NCI-H345 (cell line): ENCODE measurements around the gene ERC2.
"Not testable (repeated sequence)": the region's sequence is repeated elsewhere in the genome, so short reads cannot be mapped to it uniquely, and the experiment has no call there.

Source experiments
- DNase-seq: peaks from one replicate; lab custom pipeline; 2025; lab: John Stamatoyannopoulos, UW

ERC2 gene

DNA sequence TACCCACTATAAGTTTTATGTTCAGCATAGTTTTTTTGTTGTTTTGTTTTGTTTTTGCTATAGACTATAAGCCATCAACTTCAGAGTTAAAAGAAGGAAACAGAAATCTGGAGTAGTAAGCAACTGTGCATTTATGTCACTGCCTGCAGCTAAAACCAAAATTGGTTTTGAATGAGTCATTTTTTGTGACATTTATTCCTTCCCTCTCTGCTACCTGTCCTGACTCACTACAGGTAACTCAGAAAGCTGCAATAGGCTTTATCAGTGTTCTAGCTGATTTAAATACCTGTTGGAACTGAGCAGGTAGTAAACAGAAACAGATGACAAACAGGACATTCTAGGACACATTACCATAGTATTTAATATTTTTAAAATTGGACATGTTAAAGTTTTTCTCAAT, 587.9 kb downstream of the ERC2 start:
- DNase-seq, result no peak

DNA sequence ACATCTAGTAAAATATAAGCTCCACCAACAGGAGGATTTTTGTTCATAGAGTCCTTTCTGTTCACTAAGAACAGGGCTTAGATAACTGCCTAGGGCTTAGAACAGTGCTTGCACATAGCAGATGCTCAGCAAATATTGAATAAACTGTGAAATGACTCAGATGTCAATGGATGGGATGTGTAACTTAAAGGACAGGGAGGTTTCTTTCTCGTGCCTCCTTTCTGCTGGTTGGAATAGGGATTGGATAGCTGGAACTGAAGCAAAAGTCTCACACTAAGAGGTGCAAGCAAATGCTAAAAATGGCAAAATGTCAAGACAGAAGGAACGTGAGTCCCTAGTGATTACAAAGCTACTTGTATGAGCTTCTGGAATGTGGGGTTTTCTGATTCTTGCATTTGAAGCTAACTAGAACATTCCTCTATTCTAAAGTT, 588.4 kb downstream of the ERC2 start:
- no peak for DNase-seq

DNA sequence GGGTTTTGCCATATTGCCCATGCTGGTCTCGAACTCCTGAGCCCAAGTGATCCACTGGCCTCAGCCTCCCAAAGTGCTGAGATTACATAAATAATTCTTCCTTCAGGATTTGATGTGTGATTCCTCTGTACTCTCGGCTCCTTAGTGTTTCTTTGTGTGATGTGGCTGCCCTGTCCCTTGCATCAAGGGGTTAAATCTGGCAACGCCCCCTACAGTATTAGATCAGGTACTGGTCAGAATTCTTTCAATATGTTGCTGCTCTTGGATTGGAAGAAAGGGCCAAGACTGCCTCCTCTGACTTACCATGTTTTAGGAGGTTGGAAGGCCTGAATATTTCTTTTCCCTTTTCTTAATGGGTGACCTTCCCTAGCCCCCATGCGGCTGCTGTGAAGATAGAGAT, 590.6 kb downstream of the ERC2 start:
- no peak for DNase-seq

DNA sequence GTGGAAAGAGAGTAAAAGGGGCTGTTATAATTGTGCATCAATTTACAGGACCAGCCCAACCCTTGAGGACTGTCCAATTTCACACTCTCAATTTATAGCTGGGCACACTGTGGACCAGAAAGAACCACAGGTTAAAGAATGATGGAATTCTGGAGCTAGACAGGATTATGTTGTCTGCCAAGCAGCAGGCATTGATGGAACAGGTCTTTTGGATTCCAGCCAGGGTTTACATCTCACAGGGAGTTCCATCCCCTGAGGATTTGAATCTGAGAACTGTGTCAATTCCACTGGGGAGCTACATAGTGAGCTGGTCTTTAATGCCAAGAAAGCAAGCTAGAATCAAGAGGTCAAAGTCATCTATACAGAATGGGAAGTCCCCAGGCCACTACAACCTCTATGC, 591.7 kb downstream of the ERC2 start:
- peak; percentile 28 for DNase-seq

DNA sequence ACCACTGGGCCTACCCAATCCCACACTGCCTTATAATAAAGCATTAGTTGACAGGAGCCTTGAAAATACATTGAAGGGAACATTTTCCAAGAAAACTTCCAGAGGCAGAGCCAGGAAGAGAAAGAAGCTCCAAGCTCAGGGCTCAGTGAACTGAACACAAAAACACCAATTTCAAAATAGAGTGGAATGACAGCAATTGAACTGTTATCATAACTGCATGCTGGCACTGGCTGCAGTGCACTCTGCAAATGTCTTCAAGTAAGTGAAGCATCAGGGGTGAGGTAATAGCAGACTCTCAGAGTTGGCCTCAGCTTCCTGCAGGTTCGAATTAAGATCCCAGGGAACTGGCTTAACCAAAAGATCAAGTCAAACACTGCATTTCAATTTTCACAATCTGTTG, 593.2 kb downstream of the ERC2 start:
- no peak for DNase-seq

DNA sequence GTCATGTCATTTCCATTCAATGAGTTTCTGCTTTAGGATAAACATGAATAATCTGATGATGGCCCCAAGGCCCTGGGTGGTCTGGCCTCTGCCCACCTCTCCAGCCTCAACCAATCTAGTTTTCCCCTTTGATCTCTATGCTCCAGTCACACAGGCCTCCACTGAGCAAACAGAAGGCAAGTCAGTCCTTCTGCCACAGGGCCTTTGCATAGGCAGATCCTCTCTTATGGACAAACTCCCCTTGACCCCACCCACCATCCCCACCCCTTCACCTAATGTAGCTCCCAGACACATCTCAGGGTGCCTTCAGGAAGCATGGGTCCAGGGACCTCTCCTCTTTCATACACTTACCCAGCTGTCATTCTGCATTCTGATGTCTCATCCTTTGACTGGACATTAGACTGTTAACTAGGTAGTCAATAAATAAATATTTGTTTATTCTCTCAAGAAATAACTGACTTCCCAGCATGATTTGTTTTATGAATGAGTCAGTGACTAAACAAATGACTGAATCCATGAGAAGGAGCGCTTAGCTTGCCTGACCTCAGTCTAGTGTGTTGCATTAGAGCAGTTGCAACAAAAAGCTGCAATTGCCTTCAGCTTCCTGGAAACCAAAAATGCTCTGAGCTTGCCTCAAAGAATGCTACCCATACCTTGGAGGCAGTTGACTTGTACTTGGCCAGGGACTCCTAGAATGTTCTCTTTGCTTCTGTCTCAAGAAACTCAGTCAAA, 594.6 kb downstream of the ERC2 start:
- no peak for DNase-seq

DNA sequence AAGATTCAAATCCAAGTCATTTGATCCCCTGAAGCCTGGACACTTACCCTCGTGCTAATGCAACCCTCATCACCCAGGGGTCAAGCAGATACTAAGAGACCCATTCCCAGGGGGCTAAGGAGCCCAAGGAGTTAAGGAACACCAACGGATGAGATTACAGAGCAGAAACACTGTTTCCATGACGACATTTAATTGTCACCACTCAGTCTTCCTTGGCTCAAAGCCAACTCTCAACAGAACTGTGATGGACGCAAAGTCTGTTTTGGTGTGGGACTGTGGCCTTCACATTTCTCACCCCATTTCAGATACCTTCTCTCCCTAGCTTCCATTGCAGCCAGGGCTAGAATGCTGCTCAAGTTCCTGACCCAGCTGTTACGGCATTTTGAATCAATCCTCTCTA, 597.7 kb downstream of the ERC2 start:
- DNase-seq, result no peak

DNA sequence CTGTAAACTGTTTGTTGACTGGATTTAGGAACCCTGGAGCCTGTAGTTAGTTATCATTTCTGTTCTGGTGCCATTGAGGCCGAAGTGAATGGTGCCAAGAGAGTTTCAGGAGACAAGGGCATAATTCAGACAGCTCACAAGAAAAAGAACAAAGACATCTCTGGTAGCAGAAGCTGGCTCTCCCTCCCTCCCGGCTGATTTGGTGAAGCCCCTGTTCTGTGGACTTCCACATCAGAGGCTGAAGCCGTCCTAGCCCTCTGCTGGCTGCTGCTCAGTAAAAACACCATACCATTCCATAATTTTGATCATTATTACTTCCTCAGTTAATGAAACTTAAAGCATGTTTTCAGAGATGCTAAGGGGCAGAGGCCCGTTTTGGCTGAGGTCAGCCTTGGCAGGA, 599.9 kb downstream of the ERC2 start:
- no peak for DNase-seq

DNA sequence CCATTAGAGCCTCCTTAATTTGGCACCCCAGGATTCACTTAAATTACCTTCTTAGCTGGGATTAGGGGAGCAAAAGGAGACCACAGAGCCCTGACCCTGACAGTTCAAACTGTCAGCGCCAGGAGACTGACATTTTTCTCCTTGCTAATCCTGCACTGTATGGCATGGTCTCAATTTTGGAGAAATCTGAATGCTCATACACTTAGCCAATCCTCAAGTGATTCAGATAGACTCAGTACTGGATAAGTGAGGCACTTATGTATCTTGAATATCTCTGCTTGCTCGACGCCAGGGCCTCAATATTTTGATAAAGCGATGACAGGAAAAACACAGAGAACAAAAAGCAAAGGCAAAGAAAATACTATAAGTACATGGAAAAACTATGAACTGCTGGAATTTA, 605.2 kb downstream of the ERC2 start:
- DNase-seq, result no peak

DNA sequence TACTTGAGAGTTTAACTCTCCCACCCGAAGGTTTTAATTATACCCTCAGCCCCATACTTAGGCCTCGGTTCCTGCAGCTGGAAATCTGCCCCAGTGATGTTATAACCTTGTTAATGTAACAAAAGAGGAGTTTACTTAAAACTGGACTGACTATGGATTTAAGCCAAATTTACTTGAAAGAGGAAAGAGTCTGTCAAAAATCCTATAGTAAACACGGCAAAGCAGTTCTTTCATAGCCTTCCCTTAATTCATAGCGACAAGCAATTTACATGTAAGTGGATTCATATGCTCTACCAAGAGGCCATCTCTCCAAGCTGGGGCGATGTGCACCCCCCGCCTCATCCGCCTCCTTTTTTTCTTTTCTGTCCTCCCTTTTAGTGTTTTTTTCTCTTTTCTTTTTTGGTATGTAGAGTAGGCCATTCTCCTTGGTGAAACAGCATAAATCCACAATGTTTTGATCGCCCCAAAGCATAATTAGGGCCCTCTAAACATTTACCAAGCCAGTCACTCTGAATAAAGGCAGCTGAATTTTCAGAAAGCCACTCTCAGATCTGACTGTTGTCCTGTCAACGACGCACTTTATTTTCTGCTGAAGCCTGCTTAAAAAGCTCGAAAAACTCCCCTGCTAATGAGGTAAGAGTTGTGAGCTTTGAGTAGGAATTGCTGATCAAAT, 608.1 kb downstream of the ERC2 start:
- peak; percentile 21 for DNase-seq

DNA sequence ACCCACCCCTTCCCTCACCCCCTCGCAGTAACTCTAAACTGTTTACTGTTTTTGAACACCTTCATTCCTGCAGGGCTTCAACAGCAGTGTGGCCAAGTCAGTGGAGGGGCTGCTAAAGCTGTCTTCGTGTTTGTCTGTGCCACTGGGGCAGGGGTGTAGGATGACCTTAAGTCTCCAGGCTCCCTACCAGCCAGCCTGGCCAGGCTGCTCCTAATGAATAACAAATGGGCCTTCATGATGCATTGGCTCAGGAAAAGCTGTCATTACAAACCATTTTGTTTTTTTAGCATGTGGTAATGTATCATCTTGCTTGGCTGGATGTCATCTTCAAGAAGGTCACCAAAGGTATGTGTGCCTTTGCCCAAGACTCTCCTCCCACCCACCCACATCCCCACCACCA, 609.0 kb downstream of the ERC2 start:
- DNase-seq, result no peak

DNA sequence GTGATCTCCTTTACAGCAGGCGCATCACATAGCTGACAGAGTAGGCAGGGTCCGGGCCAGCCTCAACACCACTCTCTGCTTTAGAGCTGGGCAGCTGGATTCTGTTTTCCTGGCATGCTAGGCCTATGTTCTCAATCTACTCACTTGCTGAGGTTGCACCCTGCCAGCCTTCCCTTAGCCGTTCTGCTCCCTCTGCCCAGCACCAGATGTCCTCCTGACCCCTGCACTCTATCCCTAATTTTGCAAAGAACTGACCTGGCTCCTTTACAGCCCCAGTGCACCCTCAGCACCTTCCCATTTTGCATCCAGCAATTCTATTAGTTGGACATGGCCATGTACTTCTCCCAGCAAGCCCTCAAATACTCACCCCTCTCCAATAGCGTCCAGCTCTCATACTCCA, 609.5 kb downstream of the ERC2 start:
- no peak for DNase-seq

DNA sequence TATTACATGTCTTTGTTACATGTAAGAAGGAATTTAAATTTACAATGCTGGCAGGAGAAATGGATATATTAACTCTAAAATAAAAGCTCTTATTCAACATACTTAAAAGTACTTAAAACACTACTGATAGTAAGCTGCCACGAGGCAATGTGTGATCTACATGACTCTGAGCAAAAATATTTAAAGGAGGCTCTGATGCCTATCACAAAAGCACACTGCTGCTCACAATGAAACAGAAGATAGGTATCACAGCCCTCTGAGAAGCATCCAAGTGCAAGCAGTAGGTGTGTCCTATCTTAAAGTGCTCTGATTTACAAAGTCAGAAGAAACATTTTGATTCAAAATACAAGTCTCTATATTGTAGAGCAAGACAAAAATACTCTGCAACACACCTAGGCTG, 610.0 kb downstream of the ERC2 start:
- DNase-seq, result no peak

DNA sequence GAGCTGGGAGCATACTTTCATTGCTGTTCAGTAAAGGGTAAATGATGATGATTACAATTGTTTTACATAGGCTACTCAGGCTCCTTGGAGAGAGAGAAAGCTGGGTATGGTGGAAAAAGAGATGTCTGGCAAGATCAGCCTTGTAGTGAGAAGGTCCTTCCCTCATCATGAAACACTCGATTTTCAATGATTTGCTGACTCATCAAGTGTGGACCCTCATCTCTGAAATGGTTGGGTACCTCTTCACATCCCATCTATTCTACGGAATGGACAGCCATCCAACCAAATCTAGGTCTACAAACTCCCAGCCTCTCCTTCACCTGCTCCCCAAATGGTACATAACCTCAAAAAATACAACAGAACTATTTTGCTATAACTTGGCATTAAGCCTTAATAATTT, 610.6 kb downstream of the ERC2 start:
- no peak for DNase-seq

DNA sequence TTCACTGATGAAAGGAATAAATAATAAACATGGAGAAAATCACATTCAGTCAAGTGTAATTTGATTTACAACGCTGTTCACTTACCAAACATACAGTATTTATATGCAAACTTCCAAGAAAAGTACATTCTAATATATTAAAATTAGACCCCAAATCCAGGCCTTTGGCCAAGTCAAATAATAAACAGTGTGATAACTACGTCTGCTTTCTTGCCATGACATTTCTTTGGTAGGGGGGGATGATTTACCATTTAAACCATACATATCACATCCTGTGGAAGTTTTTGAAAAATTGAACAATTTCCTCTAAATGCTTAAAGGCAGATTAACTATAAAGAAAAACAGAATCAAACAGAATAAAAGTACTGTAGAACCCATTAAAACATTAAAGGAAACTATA, 613.0 kb downstream of the ERC2 start:
- DNase-seq, result no peak

DNA sequence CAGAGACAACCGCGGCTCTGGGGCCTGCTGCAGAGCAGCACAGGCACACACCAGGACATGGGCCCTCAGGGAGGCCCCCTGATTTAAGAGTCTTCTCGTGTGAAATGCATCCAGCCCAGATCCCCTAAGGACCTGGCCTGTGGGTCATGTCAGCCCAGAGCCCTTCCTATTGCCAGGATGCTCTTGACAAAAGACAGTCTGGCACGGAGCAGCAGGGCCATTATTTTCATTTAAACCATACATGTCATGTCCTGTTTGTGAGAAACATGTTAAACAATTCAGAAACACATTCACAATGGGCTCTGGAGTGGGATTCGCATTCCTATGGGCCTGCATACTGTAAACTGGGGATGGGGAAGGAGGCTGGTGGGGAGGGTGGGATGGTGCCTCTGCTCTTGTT, 613.8 kb downstream of the ERC2 start:
- DNase-seq, result no peak

DNA sequence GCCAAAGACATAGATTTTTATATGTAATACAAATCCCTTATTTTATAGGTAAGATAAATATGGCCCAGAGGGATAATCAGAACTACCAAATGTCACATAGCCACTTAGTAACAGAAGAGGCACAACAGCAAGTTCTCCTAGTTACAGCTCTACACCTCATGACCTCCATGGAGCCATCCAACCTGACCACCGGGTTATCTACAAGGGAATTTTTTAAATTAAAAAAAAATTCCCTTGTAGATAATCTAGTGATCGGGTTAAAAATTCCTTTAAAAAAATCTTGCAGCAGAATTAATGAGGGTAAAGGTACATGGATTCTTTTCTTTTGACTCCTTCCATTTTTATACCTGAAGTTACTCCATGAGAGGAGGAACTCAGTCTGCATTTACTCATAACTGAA, 615.9 kb downstream of the ERC2 start:
- no peak for DNase-seq

DNA sequence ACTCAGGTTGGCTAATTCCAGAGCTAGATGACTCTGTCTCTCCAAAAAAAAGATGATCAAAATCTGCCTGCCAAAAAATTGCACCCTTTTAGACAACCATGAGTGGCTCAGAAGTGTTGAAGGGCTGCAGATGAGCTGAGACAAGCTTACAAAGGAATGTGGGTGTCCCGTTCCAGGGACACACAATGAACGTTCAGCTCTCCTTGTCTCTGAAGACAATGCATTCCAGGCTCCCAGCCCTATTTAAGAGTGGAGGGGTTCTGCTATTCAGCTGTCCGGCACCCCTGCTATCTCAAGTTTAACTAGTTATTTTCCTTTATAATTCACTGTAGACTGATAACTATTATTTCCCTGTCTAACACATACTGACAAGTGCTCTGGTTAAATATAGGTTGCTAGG, 626.1 kb downstream of the ERC2 start:
- no peak for DNase-seq

DNA sequence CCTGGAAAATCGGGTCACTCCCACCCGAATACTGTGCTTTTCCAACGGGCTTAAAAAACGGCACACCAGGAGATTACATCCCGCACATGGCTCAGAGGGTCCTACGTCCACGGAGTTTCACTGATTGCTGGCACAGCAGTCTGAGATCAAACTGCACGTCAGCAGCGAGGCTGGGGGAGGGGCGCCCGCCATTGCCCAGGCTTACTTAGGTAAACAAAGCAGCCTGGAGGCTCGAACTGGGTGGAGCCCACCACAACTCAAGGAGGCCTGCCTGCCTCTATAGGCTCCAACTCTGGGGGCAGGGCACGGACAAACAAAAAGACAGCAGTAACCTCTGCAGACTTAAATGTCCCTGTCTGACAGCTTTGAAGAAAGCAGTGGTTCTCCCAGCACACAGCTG, 636.4 kb downstream of the ERC2 start:
- not testable (repeated sequence) for DNase-seq

DNA sequence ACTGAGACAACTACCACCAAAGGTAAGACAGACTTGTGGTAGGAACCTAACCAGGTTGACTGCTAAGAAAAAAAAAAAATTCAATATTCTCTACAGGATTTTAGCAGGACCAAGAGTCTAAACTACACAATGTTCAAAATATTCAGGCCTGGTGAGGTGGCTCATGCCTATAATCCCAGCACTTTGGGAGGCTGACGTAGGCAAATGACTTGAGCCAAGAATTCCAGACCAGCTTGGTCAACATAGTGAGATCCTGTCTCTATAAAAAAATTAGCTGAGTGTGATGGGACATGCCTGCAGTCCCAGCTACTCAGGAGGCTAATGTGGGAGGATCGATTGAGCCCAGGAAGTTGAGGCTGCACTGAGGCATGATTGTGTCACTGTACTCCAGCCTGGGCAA, 639.6 kb downstream of the ERC2 start:
- no peak for DNase-seq

DNA sequence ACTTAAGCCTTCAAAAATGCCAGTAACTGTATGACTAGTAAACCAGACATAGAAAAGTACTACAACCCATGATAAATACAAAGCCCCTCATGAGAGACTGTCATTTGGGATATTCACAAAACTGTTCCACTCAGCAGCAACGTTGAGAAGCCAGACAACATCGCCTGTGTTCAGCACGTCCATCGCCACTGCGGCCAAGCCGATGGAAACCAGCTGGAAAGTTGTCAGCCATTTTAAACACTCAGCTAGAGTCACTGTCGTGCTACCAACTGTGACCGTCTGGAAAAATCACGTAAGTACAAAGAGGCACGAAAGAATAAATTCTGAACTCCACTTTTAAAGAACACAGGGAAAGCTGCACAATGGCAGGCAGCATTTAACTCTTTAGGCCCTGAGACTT, 640.5 kb downstream of the ERC2 start:
- no peak for DNase-seq

DNA sequence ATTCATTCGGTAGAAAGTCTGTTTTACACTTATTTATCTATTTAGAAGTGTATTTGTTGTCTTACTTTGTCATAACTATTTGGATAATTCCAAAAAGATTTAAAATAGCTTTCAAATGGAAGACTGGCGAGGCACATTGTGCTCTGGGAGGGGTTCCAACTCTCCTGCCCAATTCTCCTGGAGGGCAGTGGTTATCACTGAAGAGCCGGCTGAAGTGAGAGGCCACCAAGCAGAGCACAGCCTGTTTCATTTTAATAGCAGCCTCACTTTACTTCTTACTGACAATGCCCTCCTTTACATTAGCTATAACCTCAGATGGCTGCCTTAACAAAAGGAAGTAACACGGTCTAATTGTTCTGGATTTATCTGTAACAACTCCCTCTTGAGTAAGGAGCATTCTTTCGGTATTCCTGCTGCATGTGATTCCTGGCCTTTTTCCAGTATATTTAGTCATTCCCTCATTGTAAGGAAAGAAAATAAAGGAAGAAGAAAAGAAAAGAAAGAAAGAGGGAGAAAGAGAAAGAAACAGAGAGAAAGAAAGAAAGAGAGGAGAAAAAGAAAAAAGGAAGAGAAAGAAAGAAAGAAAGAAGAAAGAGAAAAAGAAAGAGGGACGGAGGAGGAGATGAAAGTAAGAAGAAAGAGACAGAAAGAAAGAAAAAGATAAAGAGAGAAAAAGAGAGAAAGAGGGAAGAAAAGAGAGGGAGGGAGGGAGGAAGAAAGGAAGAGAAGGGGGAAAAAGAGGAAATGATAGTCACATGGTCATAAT, 641.4 kb downstream of the ERC2 start:
- no peak for DNase-seq

DNA sequence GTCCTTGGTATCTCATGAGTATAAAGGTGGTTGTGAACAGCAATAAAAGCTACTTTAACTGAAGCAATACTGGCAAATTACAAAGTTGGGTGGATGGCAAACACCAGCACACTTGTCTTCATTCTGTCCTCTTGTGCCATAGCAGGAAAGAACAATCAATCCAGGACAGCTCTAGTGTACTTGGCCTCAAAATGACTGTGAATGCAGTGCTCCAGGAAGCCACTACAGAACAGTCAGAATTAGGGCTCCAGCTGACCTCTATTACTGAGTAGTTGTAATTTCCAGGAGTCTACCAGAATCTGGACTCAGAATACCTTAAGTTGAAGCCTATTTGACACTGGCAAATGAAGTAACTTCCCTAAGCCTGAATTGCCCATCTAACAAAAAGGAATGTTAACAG, 642.2 kb downstream of the ERC2 start:
- DNase-seq, result no peak
